Superior temporal gyrus (tissue), 1 donor: ENCODE measurements around the gene PLA2G4E.

Experiments
- DNase-seq: peaks from one replicate; pipeline ENCODE4 v3.0.0-alpha.2; 2016; ENCODE audit errors: extremely low spot score

PLA2G4E gene

GRCh38 chr15:42020713-42021273, at the start of gene PLA2G4E:
PLA2G4E (minus strand) TSS chr15:42021042; CDS start chr15:42021030, 12 bp downstream.
- DNase-seq: no peak

DNA sequence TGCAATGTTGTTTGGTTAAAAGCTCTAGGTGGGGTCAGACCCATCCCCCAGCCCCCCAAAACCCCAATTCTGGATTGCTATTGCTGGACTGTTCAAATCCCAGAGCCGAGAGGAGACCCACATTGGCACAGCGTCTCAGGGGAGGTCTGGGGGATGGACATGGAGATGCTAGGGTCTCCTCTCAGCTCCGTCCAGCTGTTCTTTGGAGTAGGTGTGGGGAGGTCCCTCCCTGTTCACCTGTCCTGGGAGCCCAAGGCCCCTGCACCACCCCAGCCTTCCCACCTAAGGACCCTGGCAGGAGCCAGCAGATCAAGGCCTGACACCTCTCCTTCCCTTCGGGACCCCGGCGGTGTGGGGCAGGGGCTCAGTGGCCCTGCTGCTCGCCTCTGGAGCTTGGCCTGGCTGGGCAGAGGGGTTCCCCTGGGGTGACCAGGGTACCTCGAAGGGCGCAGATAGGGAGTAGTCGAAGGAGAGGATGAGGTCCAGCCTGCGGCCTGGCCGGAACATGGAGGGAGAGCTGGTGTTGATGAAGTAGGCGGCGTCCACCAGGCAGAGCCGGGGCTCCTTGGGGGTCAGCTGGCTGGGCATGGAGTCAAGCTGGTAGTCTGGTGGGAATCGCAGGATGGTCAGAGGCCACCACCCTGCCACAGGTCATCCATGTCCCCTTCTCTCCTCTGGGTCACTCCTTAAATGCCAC, 49.6 kb upstream of the PLA2G4E start:
- no peak for DNase-seq

DNA sequence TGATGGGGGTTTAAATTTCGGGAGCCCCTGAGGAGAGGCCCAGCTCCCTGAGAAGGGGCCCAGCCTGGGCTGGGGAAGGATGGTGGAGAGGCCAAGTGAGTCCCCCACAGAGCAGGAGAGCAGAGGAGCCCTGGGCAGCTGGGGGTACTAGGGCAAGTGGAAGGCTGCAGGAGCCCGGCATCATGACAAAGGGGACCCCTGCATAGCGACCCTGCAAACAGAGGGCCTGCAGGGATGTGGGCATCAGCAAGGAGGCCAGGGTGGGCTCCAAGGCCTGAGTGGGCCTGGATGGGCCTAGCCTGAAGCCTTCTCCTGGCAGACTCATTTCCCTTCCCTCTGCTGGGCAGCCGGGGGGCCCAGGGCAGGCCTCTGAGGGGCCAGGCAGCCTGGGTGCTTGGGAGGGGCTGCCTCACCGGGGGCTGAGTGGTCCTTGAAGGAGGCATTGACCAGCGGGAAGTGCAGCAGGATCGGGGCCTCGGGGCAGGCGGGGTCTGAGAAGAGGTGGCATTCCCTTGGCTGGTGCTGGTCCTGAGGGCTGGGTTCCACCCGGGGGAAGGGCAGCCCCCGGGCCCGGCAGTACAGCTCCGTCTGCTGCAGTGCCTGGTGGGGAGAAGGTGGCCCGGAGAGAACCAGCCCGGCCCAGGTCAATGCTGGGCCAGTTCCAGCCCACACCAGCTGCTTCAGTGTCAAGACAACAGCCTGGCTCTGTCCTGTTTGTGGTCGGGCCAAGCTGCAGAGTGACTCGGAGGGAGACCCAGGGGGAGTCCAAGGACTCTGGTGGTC, 48.8 kb upstream of the PLA2G4E start:
- DNase-seq: no peak

DNA sequence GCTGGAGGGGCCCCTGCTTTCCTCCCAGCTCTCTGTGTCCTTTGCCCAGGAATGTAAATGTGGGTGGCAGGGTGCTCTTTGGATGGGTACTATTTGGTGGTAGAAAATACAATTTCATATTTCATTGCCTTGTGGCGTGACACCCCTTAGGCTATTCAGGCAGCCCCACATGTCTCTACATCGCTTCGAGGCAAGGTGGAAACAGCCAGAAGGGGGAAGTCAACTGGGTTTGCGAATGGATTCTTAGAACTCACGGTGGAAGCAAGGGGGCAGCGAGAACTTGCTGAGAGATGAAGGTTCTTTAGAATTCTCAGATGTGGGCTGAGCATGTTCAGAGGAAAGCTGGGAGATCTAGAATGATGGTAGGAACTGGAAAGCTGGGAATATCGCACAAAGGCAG, 48.2 kb upstream of the PLA2G4E start:
- no peak for DNase-seq

- DNase-seq: no peak
Measured at GRCh38 chr15:42068601-42069000, 47.8 kb upstream of the PLA2G4E start.

- DNase-seq: no peak
Measured at GRCh38 chr15:42066764-42067415, 46.0 kb upstream of the PLA2G4E start.

DNA sequence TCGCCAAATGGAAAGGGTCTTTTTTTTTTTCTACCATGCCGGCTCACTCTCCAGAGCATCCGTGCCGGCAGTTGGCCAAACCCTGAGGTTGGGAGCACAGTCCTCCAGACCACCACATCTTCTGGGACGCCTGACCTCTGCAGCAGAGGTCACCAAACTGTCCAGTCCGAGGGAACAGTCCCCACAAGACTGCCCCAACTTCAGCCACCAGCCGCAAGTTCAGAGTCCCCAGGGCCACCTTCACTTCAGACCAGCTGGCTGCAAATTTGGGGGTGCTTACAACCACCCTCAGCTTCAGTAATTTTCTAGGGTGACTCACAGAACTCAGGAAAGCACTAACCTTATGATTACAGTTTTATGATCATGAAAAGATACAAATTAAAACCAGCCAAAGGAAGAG, 44.6 kb upstream of the PLA2G4E start:
- DNase-seq: no peak

- DNase-seq: peak; percentile 39
Measured at GRCh38 chr15:42065033-42065432, 44.2 kb upstream of the PLA2G4E start.

- DNase-seq: no peak
Measured at GRCh38 chr15:42064271-42064670, 43.4 kb upstream of the PLA2G4E start.

GRCh38 chr15:42063122-42063848, 42.4 kb upstream of the PLA2G4E start:
- no peak for DNase-seq

DNA sequence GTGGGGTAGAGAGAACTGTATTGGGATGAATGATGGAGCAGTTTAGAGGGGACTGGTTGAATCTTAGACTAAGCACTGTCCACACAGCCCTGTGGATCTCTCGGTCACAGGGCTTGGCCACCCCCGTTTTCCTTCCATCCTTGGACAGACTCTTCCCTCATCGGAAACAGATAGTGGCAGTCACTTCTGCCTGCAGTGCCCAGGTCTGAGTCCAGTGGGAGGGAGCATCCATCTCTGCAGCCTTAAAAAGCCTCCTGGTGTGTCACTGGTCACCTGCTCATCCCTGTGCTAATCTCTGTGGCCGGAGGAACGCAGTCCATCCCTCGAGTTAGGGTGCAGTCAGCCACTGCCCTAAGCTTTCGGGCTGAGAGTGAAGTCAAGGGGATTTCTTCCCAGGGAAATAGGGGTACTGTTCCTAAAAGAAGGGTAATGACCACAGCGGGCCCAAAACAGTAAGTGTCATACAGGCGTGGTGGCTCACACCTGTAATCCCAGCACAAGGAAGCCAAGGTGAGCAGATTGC, 41.5 kb upstream of the PLA2G4E start:
- no peak for DNase-seq

- DNase-seq: no peak
Measured at GRCh38 chr15:42060797-42061196, 40.0 kb upstream of the PLA2G4E start.

- DNase-seq: no peak
Measured at GRCh38 chr15:42060477-42060763, 39.6 kb upstream of the PLA2G4E start.

DNA sequence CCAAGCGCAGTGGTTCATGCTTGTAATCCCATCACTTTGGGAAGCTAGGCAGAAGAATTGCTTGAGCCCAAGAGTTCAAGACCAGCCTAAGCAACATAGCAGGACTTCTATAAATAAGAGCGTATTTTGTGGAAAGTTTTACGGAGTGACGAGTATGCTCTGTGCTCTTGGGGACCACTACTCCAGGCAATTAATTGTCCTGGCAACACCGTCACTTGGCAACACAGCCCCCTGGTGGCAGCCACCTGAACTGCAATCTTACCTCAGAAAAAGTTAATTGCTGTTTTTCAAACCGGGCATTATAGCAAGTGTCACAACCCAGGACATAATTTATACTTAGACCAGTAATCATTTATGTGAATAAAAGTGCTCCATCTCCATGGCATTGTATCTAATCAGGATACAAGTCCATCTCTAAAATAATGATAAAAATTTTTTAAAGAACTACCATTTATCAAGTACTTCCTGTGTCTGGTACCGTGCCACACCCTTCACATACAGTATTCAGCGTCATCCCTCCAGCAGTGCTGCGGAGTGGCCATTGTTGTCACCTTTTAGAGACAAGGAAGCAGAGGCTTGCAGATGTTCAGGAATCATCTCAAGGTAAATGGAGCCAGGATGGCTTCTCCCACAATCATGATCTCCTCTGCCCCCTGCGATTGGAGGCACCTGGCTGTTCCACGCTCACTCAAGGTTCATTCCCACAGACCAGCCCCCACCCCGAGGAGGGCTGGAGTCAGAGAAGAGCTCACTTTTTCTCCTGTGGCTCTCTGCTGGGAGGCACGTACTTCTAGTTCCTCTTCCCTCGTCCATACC, 39.0 kb upstream of the PLA2G4E start:
- DNase-seq: peak; percentile 55

- DNase-seq: no peak
Measured at GRCh38 chr15:42058791-42059190, 37.9 kb upstream of the PLA2G4E start.

DNA sequence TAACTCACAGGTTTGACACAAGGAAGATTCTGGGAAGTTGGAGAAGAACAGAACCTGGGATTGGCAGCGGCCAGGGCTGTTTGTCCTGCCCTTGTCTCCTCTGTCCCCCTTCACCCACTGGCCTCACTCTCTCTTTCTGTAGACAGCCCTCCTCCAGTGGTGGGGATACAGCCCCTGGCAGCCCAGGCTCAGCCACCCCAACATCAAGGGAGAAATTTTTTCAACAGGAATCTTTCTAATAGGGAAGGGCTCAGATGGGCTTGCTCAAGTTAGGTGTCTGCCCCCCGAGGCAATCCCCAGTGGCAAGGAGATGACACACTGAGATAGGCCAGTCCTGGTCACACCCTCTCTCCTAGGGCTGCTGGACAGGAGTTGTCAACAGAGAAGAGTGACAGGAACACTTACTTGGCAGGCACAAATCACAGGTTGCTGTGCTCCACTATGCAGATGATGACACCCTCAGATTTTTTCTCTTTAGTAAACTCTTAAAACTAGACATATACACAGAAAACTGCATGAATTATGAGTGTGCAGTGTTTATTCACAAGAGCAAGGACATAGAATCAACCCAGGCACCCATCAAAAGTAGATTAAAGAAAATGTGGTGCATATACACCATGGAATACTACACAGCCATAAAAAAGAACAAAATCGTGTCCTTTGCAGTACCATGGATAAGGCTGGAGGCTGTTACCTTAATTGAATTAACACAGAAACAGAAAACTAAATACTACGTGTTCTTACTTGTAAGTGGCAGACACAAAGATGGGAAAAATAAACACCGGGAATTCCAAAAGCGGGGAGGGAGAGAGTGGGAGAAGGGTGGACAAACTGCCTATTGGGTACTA, 37.2 kb upstream of the PLA2G4E start:
- DNase-seq: no peak

GRCh38 chr15:42056934-42057798, 36.3 kb upstream of the PLA2G4E start:
- DNase-seq: peak; percentile 73

GRCh38 chr15:42053914-42054313, 33.1 kb upstream of the PLA2G4E start:
- DNase-seq: no peak

GRCh38 chr15:42053010-42053409, 32.2 kb upstream of the PLA2G4E start:
- no peak for DNase-seq
